HFF-Myc (cell line): ENCODE results near the gene SLC48A1.

Experiments used
- DNase-seq: peaks from one replicate; pipeline ENCODE4 v3.0.0-alpha.2; 2011; ENCODE audit warnings: low read depth; ENCODE audit errors: extremely low read depth
- H3K4me3 ChIP-seq: replicated peaks from 2 replicates; pipeline ENCODE4 v1.5.1; 2011; ENCODE audit warnings: low read depth, mild to moderate bottlenecking, control low read depth, low read length
- CTCF ChIP-seq: IDR thresholded peaks from 2 replicates; pipeline ENCODE4 v1.5.1; 2012; ENCODE audit warnings: mild to moderate bottlenecking, low read depth, low read length, control low read depth; ENCODE audit errors: missing control alignments

SLC48A1 gene

DNA sequence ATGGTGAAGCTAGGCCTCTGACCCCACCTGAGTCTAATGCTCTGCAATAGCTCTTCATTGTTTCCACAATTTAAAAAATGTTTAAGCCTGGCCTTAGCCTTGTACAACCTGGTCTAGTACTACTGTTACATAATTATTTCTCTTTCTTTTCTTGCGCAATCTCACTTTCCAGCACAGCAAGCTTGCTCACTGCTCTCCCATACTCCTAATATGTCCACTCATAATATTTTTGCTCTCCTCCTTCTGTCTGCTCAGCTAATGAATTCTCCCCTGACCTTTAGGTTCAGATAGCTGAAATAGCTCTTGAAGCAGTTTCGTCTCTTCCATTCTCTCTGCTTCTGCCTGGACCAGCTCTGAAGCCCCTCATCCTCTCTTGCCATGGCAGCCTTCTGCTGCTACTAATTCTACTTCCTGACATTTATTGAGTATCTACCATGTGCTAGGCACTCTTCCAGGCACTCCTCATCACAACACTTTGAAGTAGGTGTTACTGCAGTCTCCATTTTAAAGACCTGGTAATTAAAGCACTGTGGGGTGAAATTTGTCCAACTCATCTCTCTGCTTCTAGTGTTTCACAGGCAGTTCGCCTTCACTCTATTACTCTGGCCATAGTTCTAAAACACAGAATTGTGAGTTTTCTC lies 2.8 kb upstream of the SLC48A1 start:
- DNase-seq, result no peak
- no peak for TF ChIP-seq CTCF
- H3K4me3 ChIP-seq, result no peak overlapping the region

- H3K4me3 ChIP-seq, result no peak overlapping the region
- no peak for TF ChIP-seq CTCF
- no peak for DNase-seq
Measured at GRCh38 chr12:47771304-47771703, 1.7 kb upstream of the SLC48A1 start.

DNA sequence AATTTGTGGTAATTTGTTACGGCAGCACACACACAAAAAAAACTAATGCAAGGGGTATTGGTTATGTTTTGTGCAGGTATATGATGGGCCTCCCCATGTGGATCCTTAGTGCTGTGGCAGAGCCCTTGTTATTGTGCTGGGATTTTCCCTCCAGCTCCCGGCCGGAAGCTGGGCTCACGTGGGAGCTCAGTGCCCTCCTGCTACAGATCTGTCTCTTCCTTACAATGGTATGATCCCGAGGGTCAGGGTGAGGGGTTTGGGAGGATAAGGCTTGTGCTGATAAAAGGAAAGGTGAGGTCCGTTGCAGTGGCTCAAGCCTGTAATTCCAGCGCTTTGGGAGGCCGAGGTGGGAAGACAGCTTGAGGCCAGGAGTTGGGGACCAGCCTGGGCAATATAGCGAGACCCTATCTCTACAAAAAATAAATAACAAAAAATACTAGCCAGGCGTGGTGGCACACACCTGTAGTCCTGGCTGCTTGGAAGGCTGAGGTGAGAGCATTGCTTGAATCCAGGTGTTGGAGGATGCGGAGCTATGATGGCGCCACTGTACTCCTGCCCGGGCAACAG lies 861 bp upstream of the SLC48A1 start:
- H3K4me3 ChIP-seq, result peak overlapping the region; percentile 57; the same call in 1 of the 2 replicates
- no peak for TF ChIP-seq CTCF
- DNase-seq, result no peak

GRCh38 chr12:47772738-47773061 lies 338 bp upstream of the SLC48A1 start:
- no peak for DNase-seq
- no peak for TF ChIP-seq CTCF
- peak overlapping the region; percentile 57 for H3K4me3 ChIP-seq

GRCh38 chr12:47773858-47774580 lies 981 bp downstream of the SLC48A1 start:
- H3K4me3 ChIP-seq, result peak overlapping the region; percentile 57
- DNase-seq, result no peak

DNA sequence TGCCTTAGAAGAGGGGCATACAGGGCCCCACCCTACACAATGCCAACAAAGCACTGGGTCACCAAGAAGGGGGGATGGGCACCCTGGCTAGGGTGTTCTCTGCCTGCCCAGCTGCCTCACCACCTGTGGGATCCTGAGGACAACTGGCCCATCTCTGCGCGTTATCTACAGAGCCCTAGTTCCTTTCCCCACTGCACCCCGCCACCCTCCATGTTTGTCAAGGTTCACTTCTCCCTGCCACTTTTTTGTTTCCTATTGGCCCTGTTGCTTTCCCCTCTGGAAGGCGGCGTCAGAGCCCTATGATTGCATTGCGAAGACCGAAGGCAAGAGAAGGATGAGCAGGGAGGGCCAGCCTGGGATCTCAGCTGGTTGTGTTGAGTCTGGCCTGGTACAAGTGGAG lies 1.6 kb downstream of the SLC48A1 start:
- no peak overlapping the region for H3K4me3 ChIP-seq
- DNase-seq, result no peak
- TF ChIP-seq CTCF, result no peak

More at GRCh38 chr12:47773858-47774580, 981 bp downstream of the SLC48A1 start:
- TF ChIP-seq CTCF, result no peak
